Urothelium cell line (cell line): ENCODE results near the gene FAM210B.
"Not testable (repeated sequence)": the region's sequence is repeated elsewhere in the genome, so short reads cannot be mapped to it uniquely, and the experiment has no call there.

Experiments
- DNase-seq: peaks from one replicate; pipeline ENCODE4 v3.0.0; 2011; ENCODE audit warnings: low spot score, mixed read lengths
- FAIRE-seq: peaks from 2 replicates; lab custom pipeline; 2011; peaks lifted over from hg19 to GRCh38; lab: Jason Lieb, UNC

FAM210B gene

GRCh38 chr20:56358600-56359211 is at the start of gene FAM210B:
Gene FAM210B (plus strand): TSS chr20:56358974. CDS start chr20:56359006, 32 bp downstream.
- FAIRE-seq (peak; percentile 48), DNase-seq (peak; percentile 100)

GRCh38 chr20:56316051-56316450 is 42.7 kb upstream of the FAM210B start:
- no peak for DNase-seq
- no peak for FAIRE-seq

GRCh38 chr20:56316483-56316882 is 42.3 kb upstream of the FAM210B start:
- FAIRE-seq: no peak

GRCh38 chr20:56322681-56323080 is 36.1 kb upstream of the FAM210B start:
- peak; percentile 13 for FAIRE-seq
- no peak for DNase-seq

More at GRCh38 chr20:56316483-56316882, 42.3 kb upstream of the FAM210B start:
- no peak for DNase-seq

- DNase-seq (no peak), FAIRE-seq (no peak)
Measured at GRCh38 chr20:56323206-56323605, 35.6 kb upstream of the FAM210B start.

- FAIRE-seq (no peak), DNase-seq (no peak)
Measured at GRCh38 chr20:56323656-56324055, 35.1 kb upstream of the FAM210B start.

GRCh38 chr20:56324806-56325205 is 34.0 kb upstream of the FAM210B start:
- DNase-seq (no peak), FAIRE-seq (no peak)

- peak; percentile 59 for DNase-seq
- peak; percentile 82 for FAIRE-seq
Measured at GRCh38 chr20:56328861-56329260, 29.9 kb upstream of the FAM210B start.

GRCh38 chr20:56336709-56337108 is 22.1 kb upstream of the FAM210B start:
- not testable (repeated sequence) for FAIRE-seq

GRCh38 chr20:56342783-56343182 is 16.0 kb upstream of the FAM210B start:
- DNase-seq: no peak
- FAIRE-seq: no peak

More at GRCh38 chr20:56336709-56337108, 22.1 kb upstream of the FAM210B start:
- DNase-seq: not testable (repeated sequence)

GRCh38 chr20:56343861-56344381 is 14.9 kb upstream of the FAM210B start:
- FAIRE-seq (no peak), DNase-seq (peak; percentile 87)

GRCh38 chr20:56345911-56346310 is 12.9 kb upstream of the FAM210B start:
- DNase-seq (no peak), FAIRE-seq (no peak)

- no peak for FAIRE-seq
- DNase-seq: no peak
Measured at GRCh38 chr20:56347628-56348304, 11.0 kb upstream of the FAM210B start.

- FAIRE-seq (no peak), DNase-seq (no peak)
Measured at GRCh38 chr20:56348305-56348693, 10.5 kb upstream of the FAM210B start.

GRCh38 chr20:56348746-56349145 is 10.0 kb upstream of the FAM210B start:
- FAIRE-seq: no peak

GRCh38 chr20:56350842-56351241 is 7.9 kb upstream of the FAM210B start:
- no peak for FAIRE-seq
- DNase-seq: no peak

More at GRCh38 chr20:56348746-56349145, 10.0 kb upstream of the FAM210B start:
- DNase-seq: no peak

- DNase-seq (no peak), FAIRE-seq (no peak)
Measured at GRCh38 chr20:56352345-56353055, 6.3 kb upstream of the FAM210B start.

GRCh38 chr20:56353356-56353755 is 5.4 kb upstream of the FAM210B start:
- FAIRE-seq (no peak), DNase-seq (no peak)

- no peak for FAIRE-seq
- DNase-seq: no peak
Measured at GRCh38 chr20:56358070-56358469, 704 bp upstream of the FAM210B start.

- peak; percentile 79 for DNase-seq
- FAIRE-seq: no peak
Measured at GRCh38 chr20:56359212-56360132, 698 bp downstream of the FAM210B start.
